Measurements from ENCODE around the gene KCNIP1. TPM values are rescaled to one million over a fixed set of nuclear protein-coding genes. Genes with fewer than 3 reads are reported as not detected.

The KCNIP1 gene
- total RNA-seq, 2 experiments from 2014 or later = not detected

- ChIA-PET POLR2A (no interaction called here), CTCF (no interaction called here)
- H3K27me3 Mint-ChIP-seq = peaks cover 14% of the 10 kb centered on the region
- no peak overlapping the region for H3K27ac Mint-ChIP-seq
- peaks cover 0 to 5% of the 10 kb centered on the region in 2 experiments for H3K27me3 ChIP-seq (ENCODE audit: control insufficient read depth in 1 of 2, insufficient read depth in 2 of 2, low read length in 2 of 2)
- intact Hi-C loops (cut with DNase I, micrococcal nuclease) = no loop called here
- no peaks in the 10 kb centered on the region for H3K4me1 Mint-ChIP-seq (ENCODE audit: low read depth)
- H3K4me3 ChIP-seq (ENCODE audit: low read length) = no peak overlapping the region
- no peak overlapping the region for H3K4me3 Mint-ChIP-seq
- H3K36me3 Mint-ChIP-seq (ENCODE audit: low read depth) = no peaks in the 10 kb centered on the region
- no peaks in the 10 kb centered on the region for H3K4me1 ChIP-seq (ENCODE audit: insufficient read depth, low read length)
- H3K9me3 Mint-ChIP-seq = no peaks in the 10 kb centered on the region
- DNase-seq (no peak), ATAC-seq (ENCODE audit: poor library complexity) (no peak)
- peaks cover 0 to 6% of the 10 kb centered on the region in 2 experiments for H3K9me3 ChIP-seq (ENCODE audit: control insufficient read depth in 1 of 2, insufficient read depth in 1 of 2, low read length in 2 of 2)
- TF ChIP-seq, protein P1, sequence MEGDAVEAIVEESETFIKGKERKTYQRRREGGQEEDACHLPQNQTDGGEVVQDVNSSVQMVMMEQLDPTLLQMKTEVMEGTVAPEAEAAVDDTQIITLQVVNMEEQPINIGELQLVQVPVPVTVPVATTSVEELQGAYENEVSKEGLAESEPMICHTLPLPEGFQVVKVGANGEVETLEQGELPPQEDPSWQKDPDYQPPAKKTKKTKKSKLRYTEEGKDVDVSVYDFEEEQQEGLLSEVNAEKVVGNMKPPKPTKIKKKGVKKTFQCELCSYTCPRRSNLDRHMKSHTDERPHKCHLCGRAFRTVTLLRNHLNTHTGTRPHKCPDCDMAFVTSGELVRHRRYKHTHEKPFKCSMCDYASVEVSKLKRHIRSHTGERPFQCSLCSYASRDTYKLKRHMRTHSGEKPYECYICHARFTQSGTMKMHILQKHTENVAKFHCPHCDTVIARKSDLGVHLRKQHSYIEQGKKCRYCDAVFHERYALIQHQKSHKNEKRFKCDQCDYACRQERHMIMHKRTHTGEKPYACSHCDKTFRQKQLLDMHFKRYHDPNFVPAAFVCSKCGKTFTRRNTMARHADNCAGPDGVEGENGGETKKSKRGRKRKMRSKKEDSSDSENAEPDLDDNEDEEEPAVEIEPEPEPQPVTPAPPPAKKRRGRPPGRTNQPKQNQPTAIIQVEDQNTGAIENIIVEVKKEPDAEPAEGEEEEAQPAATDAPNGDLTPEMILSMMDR (IDR thresholded peaks at IDR 0.05) = no peak
- no peak overlapping the region for H3K27ac ChIP-seq (ENCODE audit: low read depth in 1 of 2, low read length in 2 of 2)
- no peaks in the 10 kb centered on the region for H3K36me3 ChIP-seq (ENCODE audit: insufficient read depth, low read length)
Observed at GRCh38 chr5:170587808-170588207, 84.0 kb downstream of the KCNIP1 start.

DNA sequence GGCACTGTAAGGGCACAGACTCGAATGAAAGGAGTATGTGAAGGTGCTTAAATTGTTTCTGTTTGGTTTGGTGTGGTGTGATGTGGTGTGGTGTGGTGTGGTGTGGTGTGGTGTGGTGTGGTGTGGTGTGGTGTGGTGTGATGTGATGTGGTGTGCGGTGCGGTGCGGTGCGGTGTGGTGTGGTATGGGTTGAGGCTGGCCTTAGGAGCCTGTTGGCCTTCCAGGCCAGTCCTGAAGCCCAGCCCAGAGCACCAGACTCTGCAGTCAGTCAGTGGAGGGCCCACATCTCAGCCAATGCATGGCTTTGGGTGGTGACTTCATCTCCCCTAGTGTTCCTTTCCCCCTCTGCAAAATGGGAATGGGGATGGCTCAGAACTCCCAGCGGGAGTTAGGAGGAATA, 85.8 kb downstream of the KCNIP1 start:
- Mint-ChIP-seq H3K4me1 (ENCODE audit: low read depth) (no peaks in the 10 kb centered on the region), H3K36me3 (ENCODE audit: low read depth) (no peaks in the 10 kb centered on the region)
- CTCF ChIA-PET = no interaction called here

DNA sequence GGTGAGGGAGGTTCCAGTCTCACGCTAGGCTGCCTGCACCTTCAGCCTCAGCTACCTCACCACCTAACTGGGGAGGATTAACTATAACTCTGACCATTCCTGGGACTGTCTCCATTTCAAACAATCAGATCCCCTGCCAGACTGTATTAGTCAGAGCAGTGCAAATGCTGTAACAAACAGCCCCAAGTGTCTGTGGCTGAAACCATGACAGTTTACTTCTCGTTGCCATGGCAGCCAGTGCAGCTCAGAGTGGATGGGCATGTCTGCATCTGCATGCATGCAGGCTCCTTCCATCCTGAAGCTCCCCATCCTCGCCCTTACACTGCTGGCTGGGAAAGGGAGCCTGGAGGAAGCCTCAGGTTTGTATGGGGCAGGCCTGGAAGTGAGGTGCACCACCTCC, 86.7 kb downstream of the KCNIP1 start:
- TF ChIP-seq, protein P1 (IDR thresholded peaks at IDR 0.05) = no peak
- Mint-ChIP-seq H3K27me3 (peaks cover 24% of the 10 kb centered on the region), H3K36me3 (ENCODE audit: low read depth) (no peaks in the 10 kb centered on the region), H3K4me1 (ENCODE audit: low read depth) (no peaks in the 10 kb centered on the region), H3K27ac (no peak overlapping the region), H3K9me3 (no peaks in the 10 kb centered on the region), H3K4me3 (no peak overlapping the region)
- H3K4me1 ChIP-seq (ENCODE audit: insufficient read depth, low read length) = no peaks in the 10 kb centered on the region
- H3K9me3 ChIP-seq (ENCODE audit: control insufficient read depth in 1 of 2, insufficient read depth in 1 of 2, low read length in 2 of 2) = peaks cover 0 to 6% of the 10 kb centered on the region in 2 experiments
- no peaks in the 10 kb centered on the region for H3K36me3 ChIP-seq (ENCODE audit: insufficient read depth, low read length)
- H3K27me3 ChIP-seq (ENCODE audit: control insufficient read depth in 1 of 2, insufficient read depth in 2 of 2, low read length in 2 of 2) = peaks cover 0 to 5% of the 10 kb centered on the region in 2 experiments
- DNase-seq (no peak), ATAC-seq (ENCODE audit: poor library complexity) (no peak)
- ChIA-PET POLR2A (no interaction called here), CTCF (no interaction called here)
- H3K27ac ChIP-seq (ENCODE audit: low read depth in 1 of 2, low read length in 2 of 2) = no peak overlapping the region
- no peak overlapping the region for H3K4me3 ChIP-seq (ENCODE audit: low read length)
- intact Hi-C loops (cut with DNase I, micrococcal nuclease) = no loop called here

More for the DNA sequence above, 85.8 kb downstream of the KCNIP1 start:
- ATAC-seq (ENCODE audit: poor library complexity) (no peak), DNase-seq (no peak)
- Mint-ChIP-seq H3K9me3 (no peaks in the 10 kb centered on the region), H3K27ac (no peak overlapping the region), H3K4me3 (no peak overlapping the region), H3K27me3 (peaks cover 18% of the 10 kb centered on the region)
- H3K36me3 ChIP-seq (ENCODE audit: insufficient read depth, low read length) = no peaks in the 10 kb centered on the region
- H3K9me3 ChIP-seq (ENCODE audit: control insufficient read depth in 1 of 2, insufficient read depth in 1 of 2, low read length in 2 of 2) = peaks cover 0 to 6% of the 10 kb centered on the region in 2 experiments
- H3K4me1 ChIP-seq (ENCODE audit: insufficient read depth, low read length) = no peaks in the 10 kb centered on the region
- no peak overlapping the region for H3K4me3 ChIP-seq (ENCODE audit: low read length)
- H3K27ac ChIP-seq (ENCODE audit: low read depth in 1 of 2, low read length in 2 of 2) = no peak overlapping the region
- intact Hi-C loops (cut with DNase I, micrococcal nuclease) = no loop called here
- no peaks in the 10 kb centered on the region for H3K27me3 ChIP-seq (ENCODE audit: control insufficient read depth in 1 of 2, insufficient read depth in 2 of 2, low read length in 2 of 2)
- TF ChIP-seq, protein P1 (IDR thresholded peaks at IDR 0.05) = no peak
- POLR2A ChIA-PET = no interaction called here

Measured in CD4-positive, alpha-beta T cell (primary cell).